ENCODE data around the gene MATN1. TPM values are rescaled to one million over a fixed set of nuclear protein-coding genes. Genes with fewer than 3 reads are reported as not detected.

MATN1 gene
- total and polyA plus RNA-seq, 5 donors from 2014 or later, result 1.9 TPM; not detected in 4

DNA sequence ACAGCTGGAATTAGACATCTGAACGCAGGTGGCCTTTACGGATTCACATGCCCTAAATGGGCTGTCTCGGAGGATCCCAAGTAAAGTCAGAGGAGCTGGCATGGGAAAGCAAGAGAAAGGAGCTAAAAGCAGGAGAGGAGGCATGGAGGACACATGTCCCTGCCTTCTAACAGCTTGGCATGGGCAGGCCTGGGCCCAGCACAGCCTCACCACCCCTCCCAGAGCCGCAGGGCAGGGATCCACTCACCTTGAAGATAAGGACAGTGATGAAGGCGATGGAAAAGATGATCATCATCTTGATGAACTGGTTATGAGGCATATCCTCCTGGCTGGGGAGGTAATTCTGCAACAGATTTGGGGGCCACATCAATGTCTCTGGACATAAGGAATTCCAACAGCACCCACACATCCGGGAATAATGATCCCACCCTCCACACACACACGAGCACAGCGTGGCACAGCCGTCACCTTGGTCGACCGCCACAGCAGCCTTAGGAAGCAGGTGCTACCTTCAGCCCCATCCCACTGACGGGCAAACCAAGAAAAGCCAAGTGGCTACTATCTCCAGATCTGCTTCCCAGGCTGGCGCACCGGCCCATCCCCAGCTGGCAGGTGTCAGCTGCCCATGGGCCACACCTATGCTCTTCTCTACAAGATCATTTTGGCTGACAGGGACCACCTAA is 14.1 kb upstream of the MATN1 start:
- H3K4me3 Mint-ChIP-seq, result no peak overlapping the region
- H3K4me3 ChIP-seq (ENCODE audit: low read depth, low read length), result no peak overlapping the region
- H3K4me1 Mint-ChIP-seq, result peaks cover 0 to 56% (median 20%) of the 10 kb centered on the region in 4 donors
- no peaks in the 10 kb centered on the region for H3K9me3 ChIP-seq (ENCODE audit: control insufficient read depth in 2 of 2, low read length in 2 of 2)
- peaks cover 95% of the 10 kb centered on the region for H3K36me3 ChIP-seq (ENCODE audit: control insufficient read depth, insufficient read depth, low read length)
- ATAC-seq (ENCODE audit: low read depth in 2 of 2) (no peak), DNase-seq (no peak)
- no peaks in the 10 kb centered on the region for H3K27me3 Mint-ChIP-seq
- H3K4me1 ChIP-seq (ENCODE audit: control insufficient read depth, insufficient read depth, low read length, poor library complexity, severe bottlenecking), result peaks cover 31% of the 10 kb centered on the region
- H3K36me3 Mint-ChIP-seq, result peaks cover 69% of the 10 kb centered on the region
- no peaks in the 10 kb centered on the region for H3K27me3 ChIP-seq (ENCODE audit: control insufficient read depth, insufficient read depth, low read length)
- peak overlapping the region; percentile 94 for H3K27ac ChIP-seq (ENCODE audit: insufficient read depth, low read length, poor library complexity, severe bottlenecking)
- H3K27ac Mint-ChIP-seq, result peak overlapping the region; percentile 26 to 97 (median 87)
- peaks cover 0 to 2% (median 0%) of the 10 kb centered on the region in 7 donors for H3K9me3 Mint-ChIP-seq

DNA sequence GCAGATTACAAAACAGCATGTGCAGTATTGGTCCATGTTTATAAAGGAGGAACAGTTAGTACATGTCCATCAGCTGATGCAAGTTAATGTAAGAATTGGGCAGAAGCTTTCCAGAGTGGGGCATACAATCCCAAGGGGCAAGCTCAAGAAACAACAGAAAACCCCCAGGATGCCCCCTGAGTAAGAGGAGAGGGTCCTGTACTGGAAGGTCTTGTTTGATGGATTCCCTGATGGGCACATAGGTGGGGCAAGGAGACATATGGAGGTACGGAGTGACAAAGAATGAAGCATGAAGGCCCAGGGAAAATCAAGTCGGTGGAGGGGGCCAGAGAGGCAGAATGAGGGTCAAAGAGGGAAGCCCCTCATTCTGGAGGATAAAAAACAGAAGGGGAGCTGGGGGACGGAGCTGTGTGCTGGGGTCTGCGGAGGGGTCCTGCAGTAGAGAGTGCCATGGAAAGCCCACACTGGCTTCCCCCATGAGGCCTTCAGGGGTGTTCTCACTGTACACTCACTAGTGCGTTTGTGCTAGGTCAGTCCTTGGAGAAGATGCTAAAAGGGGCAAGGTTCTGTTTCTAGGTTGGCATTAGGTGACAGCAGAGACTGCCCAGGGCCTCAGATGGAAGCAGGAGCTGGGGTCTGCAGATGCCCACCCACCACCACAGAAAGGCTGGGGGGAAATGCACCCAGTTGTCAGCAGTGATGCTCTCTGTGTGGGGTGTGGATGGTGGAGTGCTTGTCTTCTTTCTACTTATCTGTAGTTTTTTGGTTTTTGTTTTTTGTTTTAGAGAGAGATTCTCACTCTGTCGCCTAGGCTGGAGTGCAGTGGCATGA is 12.5 kb upstream of the MATN1 start:
- peaks cover 0 to 2% (median 0%) of the 10 kb centered on the region in 7 donors for H3K9me3 Mint-ChIP-seq
- DNase-seq (no peak), ATAC-seq (ENCODE audit: low read depth in 2 of 2) (no peak)
- Histone ChIP-seq H3K27ac (ENCODE audit: insufficient read depth, low read length, poor library complexity, severe bottlenecking) (no peak overlapping the region), H3K27me3 (ENCODE audit: control insufficient read depth, insufficient read depth, low read length) (no peaks in the 10 kb centered on the region), H3K4me3 (ENCODE audit: low read depth, low read length) (no peak overlapping the region), H3K9me3 (ENCODE audit: control insufficient read depth in 2 of 2, low read length in 2 of 2) (no peaks in the 10 kb centered on the region), H3K36me3 (ENCODE audit: control insufficient read depth, insufficient read depth, low read length) (peaks cover 83% of the 10 kb centered on the region), H3K4me1 (ENCODE audit: control insufficient read depth, insufficient read depth, low read length, poor library complexity, severe bottlenecking) (peaks cover 24% of the 10 kb centered on the region)
- H3K27me3 Mint-ChIP-seq, result no peaks in the 10 kb centered on the region
- peak overlapping the region in 2 of 3 donors; percentile 15 to 53 for H3K27ac Mint-ChIP-seq
- H3K4me1 Mint-ChIP-seq, result peaks cover 0 to 54% (median 18%) of the 10 kb centered on the region in 4 donors
- H3K36me3 Mint-ChIP-seq, result peaks cover 60% of the 10 kb centered on the region
- H3K4me3 Mint-ChIP-seq, result no peak overlapping the region

DNA sequence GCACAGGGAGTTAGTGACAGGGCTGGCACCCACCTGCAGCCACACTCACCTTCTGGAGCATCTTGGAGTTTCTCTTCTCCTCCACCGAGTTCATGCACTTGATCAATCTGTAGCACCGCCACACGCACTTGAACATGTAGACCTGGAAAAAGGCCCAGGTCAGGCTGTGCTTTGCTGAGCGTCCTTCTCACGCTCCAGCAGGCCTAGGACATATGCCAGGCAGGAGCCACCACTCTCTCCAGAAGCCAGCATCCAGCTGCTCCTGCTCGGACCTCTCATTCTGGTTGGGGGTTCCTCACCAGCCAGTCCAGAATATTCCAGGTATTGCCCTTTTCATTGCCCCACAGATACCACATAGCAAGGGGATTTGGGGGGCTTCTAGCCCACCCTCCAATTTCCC is 11.7 kb upstream of the MATN1 start:
- Mint-ChIP-seq H3K4me1 (peaks cover 0 to 50% (median 19%) of the 10 kb centered on the region in 4 donors), H3K36me3 (peaks cover 54% of the 10 kb centered on the region), H3K27me3 (no peaks in the 10 kb centered on the region), H3K9me3 (peaks cover 0 to 2% (median 0%) of the 10 kb centered on the region in 7 donors), H3K27ac (peak overlapping the region in 2 of 3 donors; percentile 29 to 55), H3K4me3 (no peak overlapping the region)
- Histone ChIP-seq H3K36me3 (ENCODE audit: control insufficient read depth, insufficient read depth, low read length) (peaks cover 77% of the 10 kb centered on the region), H3K9me3 (ENCODE audit: control insufficient read depth in 2 of 2, low read length in 2 of 2) (no peaks in the 10 kb centered on the region), H3K4me3 (ENCODE audit: low read depth, low read length) (no peak overlapping the region), H3K4me1 (ENCODE audit: control insufficient read depth, insufficient read depth, low read length, poor library complexity, severe bottlenecking) (peaks cover 17% of the 10 kb centered on the region), H3K27me3 (ENCODE audit: control insufficient read depth, insufficient read depth, low read length) (no peaks in the 10 kb centered on the region), H3K27ac (ENCODE audit: insufficient read depth, low read length, poor library complexity, severe bottlenecking) (no peak overlapping the region)
- ATAC-seq (ENCODE audit: low read depth in 2 of 2), result no peak
- DNase-seq, result no peak

- Histone ChIP-seq H3K4me1 (ENCODE audit: control insufficient read depth, insufficient read depth, low read length, poor library complexity, severe bottlenecking) (peaks cover 17% of the 10 kb centered on the region), H3K4me3 (ENCODE audit: low read depth, low read length) (no peak overlapping the region), H3K36me3 (ENCODE audit: control insufficient read depth, insufficient read depth, low read length) (peaks cover 72% of the 10 kb centered on the region), H3K27ac (ENCODE audit: insufficient read depth, low read length, poor library complexity, severe bottlenecking) (no peak overlapping the region), H3K27me3 (ENCODE audit: control insufficient read depth, insufficient read depth, low read length) (no peaks in the 10 kb centered on the region), H3K9me3 (ENCODE audit: control insufficient read depth in 2 of 2, low read length in 2 of 2) (no peaks in the 10 kb centered on the region)
- Mint-ChIP-seq H3K27me3 (no peaks in the 10 kb centered on the region), H3K36me3 (peaks cover 54% of the 10 kb centered on the region), H3K27ac (peak overlapping the region in 2 of 3 donors; percentile 29 to 68), H3K9me3 (peaks cover 0 to 2% (median 0%) of the 10 kb centered on the region in 7 donors), H3K4me3 (no peak overlapping the region), H3K4me1 (peaks cover 0 to 46% (median 19%) of the 10 kb centered on the region in 4 donors)
- no peak for DNase-seq
- ATAC-seq (ENCODE audit: low read depth in 2 of 2), result no peak
Observed at GRCh38 chr1:30734580-30734979, 11.2 kb upstream of the MATN1 start.

GRCh38 chr1:30734106-30734505 is 10.7 kb upstream of the MATN1 start:
- Mint-ChIP-seq H3K27me3 (no peaks in the 10 kb centered on the region), H3K4me3 (no peak overlapping the region), H3K27ac (no peak overlapping the region), H3K36me3 (peaks cover 54% of the 10 kb centered on the region), H3K9me3 (peaks cover 0 to 2% (median 0%) of the 10 kb centered on the region in 7 donors), H3K4me1 (peaks cover 0 to 41% (median 19%) of the 10 kb centered on the region in 4 donors)
- Histone ChIP-seq H3K4me3 (ENCODE audit: low read depth, low read length) (no peak overlapping the region), H3K9me3 (ENCODE audit: control insufficient read depth in 2 of 2, low read length in 2 of 2) (no peaks in the 10 kb centered on the region), H3K4me1 (ENCODE audit: control insufficient read depth, insufficient read depth, low read length, poor library complexity, severe bottlenecking) (peaks cover 13% of the 10 kb centered on the region), H3K27ac (ENCODE audit: insufficient read depth, low read length, poor library complexity, severe bottlenecking) (no peak overlapping the region), H3K36me3 (ENCODE audit: control insufficient read depth, insufficient read depth, low read length) (peaks cover 67% of the 10 kb centered on the region), H3K27me3 (ENCODE audit: control insufficient read depth, insufficient read depth, low read length) (no peaks in the 10 kb centered on the region)
- no peak for DNase-seq
- ATAC-seq (ENCODE audit: low read depth in 2 of 2), result no peak

- Mint-ChIP-seq H3K27ac (no peak overlapping the region), H3K9me3 (peaks cover 0 to 2% (median 0%) of the 10 kb centered on the region in 7 donors), H3K36me3 (peaks cover 49% of the 10 kb centered on the region), H3K4me3 (no peak overlapping the region), H3K27me3 (no peaks in the 10 kb centered on the region), H3K4me1 (peaks cover 0 to 36% (median 14%) of the 10 kb centered on the region in 4 donors)
- no peaks in the 10 kb centered on the region for H3K9me3 ChIP-seq (ENCODE audit: control insufficient read depth in 2 of 2, low read length in 2 of 2)
- H3K27me3 ChIP-seq (ENCODE audit: control insufficient read depth, insufficient read depth, low read length), result no peaks in the 10 kb centered on the region
- ATAC-seq (ENCODE audit: low read depth in 2 of 2) (no peak), DNase-seq (no peak)
- H3K27ac ChIP-seq (ENCODE audit: insufficient read depth, low read length, poor library complexity, severe bottlenecking), result no peak overlapping the region
- no peak overlapping the region for H3K4me3 ChIP-seq (ENCODE audit: low read depth, low read length)
- H3K36me3 ChIP-seq (ENCODE audit: control insufficient read depth, insufficient read depth, low read length), result peaks cover 61% of the 10 kb centered on the region
- peaks cover 8% of the 10 kb centered on the region for H3K4me1 ChIP-seq (ENCODE audit: control insufficient read depth, insufficient read depth, low read length, poor library complexity, severe bottlenecking)
Observed at GRCh38 chr1:30733493-30733892, 10.1 kb upstream of the MATN1 start.

GRCh38 chr1:30732277-30732996 is 9.1 kb upstream of the MATN1 start:
- H3K9me3 Mint-ChIP-seq, result peaks cover 0 to 2% (median 0%) of the 10 kb centered on the region in 7 donors
- ATAC-seq (ENCODE audit: low read depth in 2 of 2), result peak in 1 of 2 donors; percentile 40
- peak overlapping the region; percentile 44 for H3K27ac ChIP-seq (ENCODE audit: insufficient read depth, low read length, poor library complexity, severe bottlenecking)

More at GRCh38 chr1:30732277-30732996, 9.1 kb upstream of the MATN1 start:
- Histone ChIP-seq H3K4me3 (ENCODE audit: low read depth, low read length) (no peak overlapping the region), H3K4me1 (ENCODE audit: control insufficient read depth, insufficient read depth, low read length, poor library complexity, severe bottlenecking) (peaks cover 8% of the 10 kb centered on the region), H3K36me3 (ENCODE audit: control insufficient read depth, insufficient read depth, low read length) (peaks cover 50% of the 10 kb centered on the region), H3K27me3 (ENCODE audit: control insufficient read depth, insufficient read depth, low read length) (no peaks in the 10 kb centered on the region), H3K9me3 (ENCODE audit: control insufficient read depth in 2 of 2, low read length in 2 of 2) (no peaks in the 10 kb centered on the region)
- peak in 1 of 3 donors; percentile 46 for DNase-seq
- Mint-ChIP-seq H3K4me1 (peaks cover 0 to 33% (median 9%) of the 10 kb centered on the region in 4 donors), H3K27ac (peak overlapping the region; percentile 13 to 74 (median 71)), H3K36me3 (peaks cover 41% of the 10 kb centered on the region), H3K27me3 (no peaks in the 10 kb centered on the region), H3K4me3 (peak overlapping the region in 1 of 4 donors; percentile 69)
